ENCODE measurements around the gene HS2ST1. TPM values are rescaled to one million over a fixed set of nuclear protein-coding genes. Genes with fewer than 3 reads are reported as not detected.

The HS2ST1 gene
- total RNA-seq, 4 donors from 2014 or later: 4.6 to 53.5 (median 15.5) TPM

DNA sequence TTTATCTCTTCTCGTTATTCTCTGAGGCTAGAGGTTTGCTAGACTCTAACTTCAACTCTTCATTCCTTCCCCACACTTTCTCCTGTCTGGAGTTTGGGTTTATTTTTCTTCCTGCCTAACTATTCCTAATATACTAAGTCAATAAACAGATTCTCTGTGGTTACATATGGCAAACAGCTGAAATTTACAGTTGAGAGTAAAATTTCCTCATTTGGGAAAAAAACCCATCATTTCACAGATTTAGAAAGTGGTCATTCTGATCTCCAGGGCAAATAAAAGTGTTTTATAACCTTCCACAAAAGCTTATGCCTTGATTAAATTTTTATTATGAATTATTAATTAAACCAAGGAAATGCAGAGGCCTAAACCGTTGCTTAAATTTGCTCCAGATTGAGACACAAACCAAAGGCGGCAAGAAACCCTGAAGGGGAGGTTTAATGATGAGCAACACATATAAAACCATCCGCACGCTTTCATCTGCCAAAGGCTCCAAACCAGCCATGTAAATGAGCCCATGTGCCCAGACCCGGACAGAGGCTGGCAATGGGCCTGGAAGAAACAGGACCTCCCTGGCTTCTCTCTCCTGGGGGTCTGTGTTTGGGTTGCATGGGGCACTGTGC is 212.6 kb downstream of the HS2ST1 start:
- H3K4me1 ChIP-seq: no peaks in the 10 kb centered on the region
- no peak for DNase-seq
- TF ChIP-seq POLR2A (IDR thresholded peaks at IDR 0.05): no peak
- intact Hi-C loops (cut with DNase I; ENCODE audit: low total_unique reads): no loop called here
- H3K27ac ChIP-seq: no peak overlapping the region
- H3K9me3 ChIP-seq: no peaks in the 10 kb centered on the region
- no peaks in the 10 kb centered on the region for H3K27me3 ChIP-seq
- no peak overlapping the region for H3K4me3 ChIP-seq
- no peaks in the 10 kb centered on the region for H3K36me3 ChIP-seq

DNA sequence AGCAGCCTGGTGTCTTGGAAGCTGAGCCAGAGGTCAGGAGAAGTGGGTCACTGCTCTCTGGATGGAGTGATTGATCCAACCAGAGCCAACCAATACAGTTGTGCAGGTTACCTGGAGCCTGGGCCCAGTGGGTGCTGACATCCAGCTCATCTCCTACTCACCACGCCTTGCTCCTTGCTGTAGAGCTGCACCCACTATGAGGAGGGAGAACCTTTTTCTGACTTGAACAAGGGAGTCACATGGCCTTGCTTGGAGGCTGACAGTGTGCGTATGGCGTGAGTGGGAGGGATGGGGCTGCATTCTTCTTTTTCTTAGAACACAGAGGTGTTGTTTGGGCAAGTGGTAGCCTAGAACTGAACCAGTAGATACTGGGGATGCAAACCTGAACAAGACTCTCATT is 213.1 kb downstream of the HS2ST1 start:
- Histone ChIP-seq H3K36me3 (no peaks in the 10 kb centered on the region), H3K4me3 (no peak overlapping the region), H3K27ac (no peak overlapping the region), H3K9me3 (no peaks in the 10 kb centered on the region), H3K4me1 (no peaks in the 10 kb centered on the region), H3K27me3 (no peaks in the 10 kb centered on the region)
- no peak for TF ChIP-seq POLR2A (IDR thresholded peaks at IDR 0.05)
- TF ChIP-seq, protein P1, sequence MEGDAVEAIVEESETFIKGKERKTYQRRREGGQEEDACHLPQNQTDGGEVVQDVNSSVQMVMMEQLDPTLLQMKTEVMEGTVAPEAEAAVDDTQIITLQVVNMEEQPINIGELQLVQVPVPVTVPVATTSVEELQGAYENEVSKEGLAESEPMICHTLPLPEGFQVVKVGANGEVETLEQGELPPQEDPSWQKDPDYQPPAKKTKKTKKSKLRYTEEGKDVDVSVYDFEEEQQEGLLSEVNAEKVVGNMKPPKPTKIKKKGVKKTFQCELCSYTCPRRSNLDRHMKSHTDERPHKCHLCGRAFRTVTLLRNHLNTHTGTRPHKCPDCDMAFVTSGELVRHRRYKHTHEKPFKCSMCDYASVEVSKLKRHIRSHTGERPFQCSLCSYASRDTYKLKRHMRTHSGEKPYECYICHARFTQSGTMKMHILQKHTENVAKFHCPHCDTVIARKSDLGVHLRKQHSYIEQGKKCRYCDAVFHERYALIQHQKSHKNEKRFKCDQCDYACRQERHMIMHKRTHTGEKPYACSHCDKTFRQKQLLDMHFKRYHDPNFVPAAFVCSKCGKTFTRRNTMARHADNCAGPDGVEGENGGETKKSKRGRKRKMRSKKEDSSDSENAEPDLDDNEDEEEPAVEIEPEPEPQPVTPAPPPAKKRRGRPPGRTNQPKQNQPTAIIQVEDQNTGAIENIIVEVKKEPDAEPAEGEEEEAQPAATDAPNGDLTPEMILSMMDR (IDR thresholded peaks at IDR 0.05): no peak
- intact Hi-C loops (cut with DNase I; ENCODE audit: low total_unique reads): no loop called here
- no peak for DNase-seq

DNA sequence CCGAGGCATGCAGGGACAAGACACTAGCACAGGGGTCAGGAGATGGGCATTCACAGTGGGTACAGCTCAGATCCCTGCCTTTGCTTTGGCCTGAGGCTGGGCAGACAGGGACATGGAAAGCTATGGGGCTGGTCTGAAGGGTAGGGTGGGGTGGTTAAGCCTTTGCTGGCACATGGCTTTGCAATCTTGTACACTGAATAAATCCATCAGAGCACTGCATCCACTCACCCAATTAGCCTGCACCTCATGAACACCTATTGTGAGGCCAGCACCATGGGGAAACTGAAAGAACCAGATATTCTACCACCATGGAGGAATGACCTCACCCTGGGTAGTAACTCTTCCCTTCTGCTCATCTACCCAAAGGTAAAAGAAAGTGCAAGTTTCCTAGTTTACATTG is 214.6 kb downstream of the HS2ST1 start:
- Histone ChIP-seq H3K9me3 (no peaks in the 10 kb centered on the region), H3K27me3 (no peaks in the 10 kb centered on the region), H3K27ac (peak overlapping the region; percentile 53 to 60), H3K4me3 (no peak overlapping the region), H3K36me3 (no peaks in the 10 kb centered on the region), H3K4me1 (no peaks in the 10 kb centered on the region)
- TF ChIP-seq, protein P1 (IDR thresholded peaks at IDR 0.05): no peak
- TF ChIP-seq POLR2A (IDR thresholded peaks at IDR 0.05): no peak
- intact Hi-C loops (cut with DNase I; ENCODE audit: low total_unique reads): no loop called here
- no peak for DNase-seq

DNA sequence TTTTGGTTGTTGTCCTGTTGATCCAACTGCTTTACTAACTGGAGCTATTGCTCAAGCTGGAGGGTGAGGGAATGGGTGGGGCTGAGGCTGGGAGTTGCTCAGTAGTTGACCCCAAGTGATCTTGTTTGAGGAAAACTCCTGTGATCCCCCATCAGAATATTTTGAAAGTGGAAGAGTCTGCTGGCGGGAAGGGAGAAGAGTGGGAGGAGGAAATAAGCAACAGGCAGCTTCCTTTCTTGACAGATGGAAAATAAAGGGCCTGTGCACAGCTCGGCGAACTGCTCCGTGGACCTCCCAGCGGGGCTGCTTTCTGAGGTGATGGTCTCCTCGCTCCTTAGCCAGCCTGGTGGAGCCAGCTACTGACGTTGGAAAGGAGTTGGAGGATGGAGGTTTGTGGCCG is 215.2 kb downstream of the HS2ST1 start:
- H3K36me3 ChIP-seq: no peaks in the 10 kb centered on the region
- H3K27ac ChIP-seq: peak overlapping the region; percentile 53 to 60
- H3K27me3 ChIP-seq: no peaks in the 10 kb centered on the region
- no peak overlapping the region for H3K4me3 ChIP-seq
- H3K4me1 ChIP-seq: no peaks in the 10 kb centered on the region
- intact Hi-C loops (cut with DNase I; ENCODE audit: low total_unique reads): no loop called here
- H3K9me3 ChIP-seq: no peaks in the 10 kb centered on the region
- DNase-seq: peak; percentile 58 to 59
- no peak for TF ChIP-seq POLR2A (IDR thresholded peaks at IDR 0.05)
- TF ChIP-seq, protein P1 (IDR thresholded peaks at IDR 0.05): no peak

- Histone ChIP-seq H3K9me3 (no peaks in the 10 kb centered on the region), H3K4me1 (no peaks in the 10 kb centered on the region), H3K36me3 (no peaks in the 10 kb centered on the region), H3K4me3 (no peak overlapping the region), H3K27ac (peak overlapping the region in 1 of 2 donors; percentile 53), H3K27me3 (no peaks in the 10 kb centered on the region)
- intact Hi-C loops (cut with DNase I; ENCODE audit: low total_unique reads): no loop called here
- DNase-seq: no peak
- no peak for TF ChIP-seq POLR2A (IDR thresholded peaks at IDR 0.05)
- TF ChIP-seq, protein P1 (IDR thresholded peaks at IDR 0.05): no peak
These were observed 216.0 kb downstream of the HS2ST1 start for GRCh38 chr1:87130438-87130837.

All from uterus (tissue), 4 donors.